GM20431 (cell line): ENCODE data around the gene C9orf50.

Experiments
- in situ Hi-C: fragments of 300-500 bp; cut with MseI, MboI; formaldehyde crosslinking; loops from one replicate; pipeline ENCODE4 v1.15.0; 2020; ENCODE audit warnings: low sequenced_read_pairs; ENCODE audit not compliant: unreplicated experiment

C9orf50 gene

GRCh38 chr9:129576546-129577543, 44.1 kb downstream of the C9orf50 start:
- in situ Hi-C loops: no loop called here

- in situ Hi-C loops: no loop called here
Measured at GRCh38 chr9:129575818-129576217, 45.1 kb downstream of the C9orf50 start.

GRCh38 chr9:129574911-129575585, 45.9 kb downstream of the C9orf50 start:
- in situ Hi-C loops: no loop called here

- in situ Hi-C loops: no loop called here
Measured at GRCh38 chr9:129573977-129574376, 46.9 kb downstream of the C9orf50 start.

GRCh38 chr9:129572517-129572916, 48.4 kb downstream of the C9orf50 start:
- in situ Hi-C loops: no loop called here

GRCh38 chr9:129572052-129572425, 48.9 kb downstream of the C9orf50 start:
- in situ Hi-C loops: no loop called here

GRCh38 chr9:129571298-129572051, 49.4 kb downstream of the C9orf50 start:
- in situ Hi-C loops: no loop called here

- in situ Hi-C loops: no loop called here
Measured at GRCh38 chr9:129570450-129571297, 50.2 kb downstream of the C9orf50 start.

- in situ Hi-C loops: no loop called here
Measured at GRCh38 chr9:129569502-129570449, 51.1 kb downstream of the C9orf50 start.

- in situ Hi-C loops: no loop called here
Measured at GRCh38 chr9:129568560-129569501, 52.1 kb downstream of the C9orf50 start.

- in situ Hi-C loops: no loop called here
Measured at GRCh38 chr9:129567842-129568559, 52.9 kb downstream of the C9orf50 start.

GRCh38 chr9:129567329-129567728, 53.6 kb downstream of the C9orf50 start:
- in situ Hi-C loops: no loop called here

GRCh38 chr9:129566563-129567266, 54.2 kb downstream of the C9orf50 start:
- in situ Hi-C loops: no loop called here

- in situ Hi-C loops: no loop called here
Measured at GRCh38 chr9:129562917-129563316, 58.0 kb downstream of the C9orf50 start.

- in situ Hi-C loops: no loop called here
Measured at GRCh38 chr9:129562514-129562913, 58.4 kb downstream of the C9orf50 start.
